Naive B cell (primary cell): ENCODE data around the gene GUCY1B1. TPM values are rescaled to one million over a fixed set of nuclear protein-coding genes. Genes with fewer than 3 reads are reported as not detected.

Source experiments
- polyA plus RNA-seq, 6 donors: library from polyadenylated mRNA; unstranded; fragments of 300-500 nt; fragmentation: Illumina TruSeq; gene quantifications; one replicate each; pipeline ENCODE4 v1.2.3, GENCODE V29; 2021; ENCODE audit warnings: low read depth in 6 of 6

The GUCY1B1 gene
- polyA plus RNA-seq, 6 donors from 2014 or later, result 0.38 to 3.2 (median 1.3) TPM

Other genes with a start within 250 kb of the GUCY1B1 start
- gene GUCY1A1, start 92.2 kb upstream of the GUCY1B1 start, polyA plus RNA-seq, result 1 to 10 TPM in 5 of 6 donors, under 1 TPM in 1; 0.76 to 4.9 (median 2.5) TPM
- gene ASIC5, start 107.3 kb downstream of the GUCY1B1 start, polyA plus RNA-seq, result not detected
- gene TDO2, start 144.7 kb downstream of the GUCY1B1 start, polyA plus RNA-seq, result not detected
- 10 to 100 TPM; 43.7 to 84.7 (median 53.1) TPM for gene CTSO, start 194.8 kb downstream of the GUCY1B1 start, polyA plus RNA-seq